Skin epidermis (tissue), 12 donors: ENCODE measurements around the gene GPR183.

Experiments used
- H3K27ac ChIP-seq, 21 experiments: fragments of 200-600 bp; sonication (generic) in 11 of 21; one replicate each; pipeline ENCODE4 v1.5.0; 2020; ENCODE audit warnings: mild to moderate bottlenecking in 3 of 21, inconsistent platforms in 2 of 21, moderate library complexity in 2 of 21
- H3K4me3 ChIP-seq, 7 experiments: fragments of 200-600 bp; sonication (generic) in 2 of 7; one replicate each; pipeline ENCODE4 v1.5.0; 2020; ENCODE audit warnings: inconsistent platforms in 2 of 7, mild to moderate bottlenecking in 2 of 7, moderate library complexity in 1 of 7

Gene GPR183

DNA sequence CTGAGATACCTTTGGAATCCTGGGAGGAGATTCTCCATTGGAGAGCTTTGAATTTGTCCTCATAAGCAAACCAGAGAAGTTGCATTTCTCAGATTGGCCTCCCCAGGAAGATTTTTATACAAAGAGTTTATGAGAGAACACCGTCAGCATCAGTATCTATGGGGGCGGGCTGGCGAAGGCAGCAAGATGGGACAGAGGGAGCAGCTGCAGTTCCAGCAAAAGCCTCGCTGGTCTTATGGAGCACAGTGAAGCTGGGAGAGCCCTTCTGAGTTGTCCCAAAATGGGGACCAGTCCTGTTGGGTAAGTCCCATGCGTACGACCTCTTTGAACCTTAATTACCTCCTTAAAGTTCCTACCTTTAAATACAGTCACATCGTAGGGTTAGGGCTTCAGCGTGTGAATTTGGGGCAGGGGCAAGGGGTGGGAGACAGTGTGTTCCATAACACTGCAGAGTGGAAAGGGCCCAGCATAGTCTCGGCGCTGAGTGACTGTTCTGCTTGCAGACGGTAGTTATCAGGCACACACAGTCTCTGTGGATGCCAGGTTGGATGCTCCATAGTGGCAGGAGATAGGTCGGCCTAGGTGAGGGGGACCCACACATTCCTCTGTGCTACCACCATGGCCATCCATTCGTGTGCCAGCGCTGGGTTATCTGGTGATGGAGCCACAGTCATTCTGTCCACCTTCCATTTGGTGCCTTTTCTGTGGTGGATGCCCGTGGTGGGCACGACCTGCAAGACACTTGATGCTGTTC is 34.9 kb upstream of the GPR183 start:
- H3K27ac ChIP-seq = peak overlapping the region in 1 of 21 experiments; percentile 37
- H3K4me3 ChIP-seq = no peak overlapping the region

DNA sequence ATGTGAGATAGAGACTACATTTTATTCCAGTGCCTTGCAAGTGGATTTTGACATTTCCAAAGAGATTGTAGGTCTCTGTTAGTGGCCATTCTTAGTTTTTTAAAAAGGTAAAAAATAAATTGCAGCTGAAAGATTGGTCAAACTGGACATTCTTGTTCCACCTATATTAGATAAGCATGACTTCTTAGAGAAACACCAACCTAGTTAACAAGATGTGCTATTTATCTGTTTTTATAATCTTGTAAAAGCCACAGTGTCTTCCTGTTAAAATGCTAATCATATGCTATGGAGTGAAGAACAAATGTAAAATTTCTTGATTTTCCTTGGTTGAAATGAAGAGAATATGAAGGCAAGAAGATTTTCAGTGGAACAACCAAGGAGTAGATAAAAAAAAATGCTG is 33.4 kb upstream of the GPR183 start:
- no peak overlapping the region for H3K4me3 ChIP-seq

DNA sequence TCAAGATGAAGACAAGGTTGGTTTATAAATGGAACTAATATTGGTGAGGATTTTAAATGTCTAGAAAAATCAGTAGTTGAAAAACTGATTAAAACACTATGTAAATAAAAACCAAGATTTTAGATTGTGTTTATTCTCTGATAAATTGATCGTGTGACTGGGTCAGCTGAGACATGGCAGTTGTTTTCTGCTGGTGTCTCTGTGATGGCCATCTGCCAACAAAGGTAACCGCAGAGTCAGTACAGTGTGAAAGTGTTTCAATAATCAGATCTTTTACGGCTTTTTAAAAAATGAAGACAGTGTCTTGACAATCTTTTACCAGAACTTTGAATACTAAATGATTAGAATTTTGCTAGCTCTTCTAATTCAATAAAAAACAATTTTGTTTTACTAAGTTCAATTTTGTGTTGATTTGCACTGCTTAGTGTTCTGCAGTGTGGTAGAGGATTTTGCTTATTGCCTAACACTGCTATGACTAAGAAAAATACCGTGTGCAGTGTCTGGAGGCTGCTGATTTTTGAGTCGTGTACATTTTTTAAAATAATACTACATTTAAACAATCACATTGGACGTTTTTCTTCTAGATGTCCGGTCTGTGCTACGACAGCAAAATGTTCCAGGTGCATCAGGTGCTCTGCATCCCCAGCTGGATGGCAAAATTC is 32.7 kb upstream of the GPR183 start:
- H3K4me3 ChIP-seq = no peak overlapping the region
- H3K27ac ChIP-seq = peak overlapping the region in 5 of 21 experiments; percentile 31 to 79 (median 34)

More for the DNA sequence above, 33.4 kb upstream of the GPR183 start:
- H3K27ac ChIP-seq = peak overlapping the region in 4 of 21 experiments; percentile 31 to 79 (median 33)

DNA sequence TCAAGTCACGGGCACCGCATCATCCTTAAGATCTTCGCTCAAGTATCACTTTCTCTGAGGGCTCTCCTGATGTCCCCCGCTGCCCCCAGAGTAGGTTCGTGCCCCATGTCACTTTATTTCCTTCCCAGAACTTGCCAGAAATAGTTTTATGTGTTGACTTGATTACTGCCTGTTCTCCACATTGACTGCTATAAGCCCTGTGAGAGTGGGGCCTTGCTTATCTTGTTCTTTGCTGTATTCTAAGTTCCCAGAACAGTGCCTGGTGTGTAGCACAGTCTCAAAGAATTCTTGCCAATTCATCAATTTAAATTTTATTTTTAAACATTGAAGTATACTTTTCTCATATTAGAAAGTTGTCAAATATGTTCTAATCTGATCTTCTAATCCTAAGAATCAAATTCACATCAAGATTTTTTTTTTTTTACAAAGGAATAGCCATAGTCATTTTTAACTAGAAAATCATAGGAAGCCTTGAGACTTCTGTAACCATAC is 32.1 kb upstream of the GPR183 start:
- Histone ChIP-seq H3K27ac (peak overlapping the region in 2 of 21 experiments; percentile 40 to 79), H3K4me3 (no peak overlapping the region)

DNA sequence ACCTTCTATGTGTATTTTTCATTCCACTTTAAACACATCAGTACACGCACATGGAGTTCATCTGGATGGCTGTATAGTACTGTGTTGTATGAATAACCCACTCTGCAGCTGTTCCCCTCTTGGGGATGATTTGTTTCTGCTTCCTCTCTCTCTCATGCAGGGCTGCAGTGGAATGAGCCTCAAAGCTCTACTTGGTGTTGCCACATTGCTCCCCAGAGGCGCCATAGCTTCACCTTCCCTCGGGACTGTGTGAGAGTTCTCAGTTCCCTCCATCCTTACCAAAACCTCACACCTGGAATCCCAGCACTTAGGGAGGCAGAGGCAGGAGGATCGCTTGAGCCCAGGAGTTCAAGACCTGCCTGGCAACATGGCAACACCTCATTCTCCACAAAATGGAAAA is 28.4 kb upstream of the GPR183 start:
- no peak overlapping the region for H3K4me3 ChIP-seq
- H3K27ac ChIP-seq = peak overlapping the region in 1 of 21 experiments; percentile 38

DNA sequence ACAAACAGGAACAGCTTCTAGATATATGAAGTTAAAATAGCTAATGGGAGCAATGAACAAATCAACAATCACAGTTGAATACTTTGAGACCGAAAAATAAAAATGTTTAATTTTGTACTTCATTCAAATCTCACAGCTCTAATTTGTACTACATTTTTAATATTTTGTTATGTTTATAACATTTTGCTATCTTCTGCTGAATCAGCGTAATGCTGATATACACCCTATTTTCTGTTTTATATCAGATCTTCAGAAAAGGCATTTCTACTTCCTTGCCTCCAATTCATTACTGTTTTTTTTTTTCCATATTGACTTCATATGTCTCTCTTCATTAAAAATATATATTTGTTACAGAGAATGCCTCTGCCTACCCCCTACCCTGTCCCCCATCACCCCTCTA is 27.9 kb upstream of the GPR183 start:
- Histone ChIP-seq H3K27ac (no peak overlapping the region), H3K4me3 (no peak overlapping the region)

DNA sequence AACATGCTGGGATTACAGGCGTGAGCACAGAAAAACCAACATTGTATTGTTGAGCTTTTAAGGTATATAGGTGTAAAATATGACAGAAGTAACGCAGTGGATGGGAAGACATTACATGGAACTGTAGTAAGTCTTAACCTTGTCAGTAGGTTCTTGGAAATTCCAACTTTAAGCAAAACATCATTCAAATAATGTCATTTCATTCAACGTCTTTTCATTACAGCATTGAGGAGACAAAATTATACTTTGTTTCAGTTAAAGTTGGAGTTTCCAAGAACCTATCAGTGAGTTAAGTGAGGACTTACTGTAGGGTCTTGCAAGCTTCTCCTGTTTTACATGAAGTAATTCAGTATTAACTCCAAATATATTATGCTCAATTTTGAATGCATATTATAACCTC is 27.0 kb upstream of the GPR183 start:
- Histone ChIP-seq H3K27ac (no peak overlapping the region), H3K4me3 (no peak overlapping the region)

DNA sequence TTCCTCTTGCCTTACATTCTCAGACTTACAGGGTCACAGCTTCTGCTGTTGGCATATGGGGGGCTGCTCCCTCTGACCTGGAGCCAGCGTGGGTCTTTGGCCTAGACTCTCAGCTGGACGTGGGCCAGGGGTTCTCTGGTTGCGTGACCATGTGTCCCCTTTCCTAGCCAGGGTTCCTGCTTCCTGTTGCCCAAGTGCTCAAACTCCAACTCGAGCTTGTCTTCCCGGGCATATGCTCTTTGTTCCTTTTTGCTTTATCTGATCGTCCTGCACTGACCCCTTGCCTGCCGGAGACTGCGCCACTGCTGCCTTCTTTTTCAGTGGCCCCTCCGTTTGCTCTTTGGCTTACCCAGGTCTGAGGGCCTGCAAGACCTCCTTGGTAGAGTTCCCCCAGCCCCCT is 25.3 kb upstream of the GPR183 start:
- Histone ChIP-seq H3K27ac (no peak overlapping the region), H3K4me3 (no peak overlapping the region)

DNA sequence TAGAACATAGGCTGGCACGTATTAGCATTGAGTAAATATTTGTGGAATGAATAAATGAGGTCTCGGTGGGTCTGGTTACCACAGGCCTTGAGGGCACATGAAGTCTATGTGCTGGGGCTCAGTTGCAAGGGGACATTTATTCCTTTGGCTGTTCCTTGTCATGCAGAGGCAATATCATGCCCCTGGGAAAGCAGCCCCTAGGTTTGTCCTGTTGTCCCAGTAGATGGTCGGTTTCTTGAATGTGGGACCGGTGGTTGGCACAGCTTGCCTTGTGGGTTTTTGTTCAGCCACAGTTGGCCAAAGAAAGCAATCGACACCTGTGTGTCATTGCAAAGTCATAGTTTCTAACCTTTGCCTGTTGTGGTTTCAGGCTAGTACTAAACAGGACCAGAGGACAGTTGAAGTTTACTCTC is 24.7 kb upstream of the GPR183 start:
- H3K4me3 ChIP-seq = no peak overlapping the region
- H3K27ac ChIP-seq = peak overlapping the region in 1 of 21 experiments; percentile 14

DNA sequence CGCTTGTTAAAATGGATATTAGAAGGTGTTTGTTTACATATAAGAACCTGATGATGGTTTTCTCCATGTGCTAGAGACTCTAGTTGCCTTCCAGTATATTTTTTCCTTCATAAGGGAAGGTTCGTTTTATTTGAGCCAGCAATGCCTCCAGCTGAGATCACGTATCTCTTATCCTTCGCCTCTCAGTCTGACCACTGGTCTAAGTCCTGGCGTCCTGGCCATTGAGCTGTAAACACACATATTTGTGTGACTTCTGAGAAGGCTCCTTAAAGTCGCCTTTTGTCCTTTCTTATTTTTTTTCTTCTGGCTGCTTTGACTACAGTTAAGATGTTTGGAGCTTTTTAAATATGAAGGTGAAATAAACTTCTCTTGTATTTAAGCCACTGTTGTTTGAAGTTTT is 23.7 kb upstream of the GPR183 start:
- H3K4me3 ChIP-seq = no peak overlapping the region
- H3K27ac ChIP-seq = no peak overlapping the region

DNA sequence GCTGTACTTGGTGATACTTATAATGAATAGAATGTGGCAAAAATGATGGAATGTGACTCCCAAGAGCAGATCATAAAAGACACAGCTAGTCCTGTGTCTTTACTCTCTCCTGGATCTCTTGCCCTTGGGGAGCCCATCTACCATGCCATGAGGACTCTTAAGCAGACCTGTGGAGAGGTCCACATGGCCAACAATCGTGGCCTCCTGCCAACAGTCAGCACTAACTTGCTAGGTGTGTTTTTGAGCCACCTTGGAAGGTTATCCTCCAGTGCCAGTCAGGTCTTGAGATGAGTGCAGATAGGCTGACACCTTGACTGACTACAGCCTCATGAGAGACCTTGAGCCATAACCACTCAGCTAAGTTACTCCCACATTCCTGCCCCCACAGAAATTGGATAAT is 22.3 kb upstream of the GPR183 start:
- no peak overlapping the region for H3K27ac ChIP-seq
- no peak overlapping the region for H3K4me3 ChIP-seq

DNA sequence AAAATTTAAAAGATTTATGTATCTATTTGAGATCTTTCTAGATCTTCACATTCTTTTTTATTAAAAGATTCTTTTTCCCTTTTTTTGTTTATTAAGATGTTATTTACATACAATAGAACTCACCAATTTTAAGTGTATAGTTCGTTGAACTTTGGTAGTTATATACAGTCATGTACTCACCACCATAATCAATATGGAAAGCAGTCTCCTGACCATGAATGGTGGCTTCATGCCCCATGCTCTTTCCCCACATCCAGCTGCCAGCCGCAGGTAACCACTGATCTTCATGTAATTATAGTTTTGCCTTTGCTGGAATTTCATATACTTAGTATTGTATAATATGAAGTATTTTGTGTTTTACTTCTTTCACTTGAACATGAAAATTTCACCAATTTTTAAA is 20.6 kb upstream of the GPR183 start:
- Histone ChIP-seq H3K4me3 (no peak overlapping the region), H3K27ac (no peak overlapping the region)

DNA sequence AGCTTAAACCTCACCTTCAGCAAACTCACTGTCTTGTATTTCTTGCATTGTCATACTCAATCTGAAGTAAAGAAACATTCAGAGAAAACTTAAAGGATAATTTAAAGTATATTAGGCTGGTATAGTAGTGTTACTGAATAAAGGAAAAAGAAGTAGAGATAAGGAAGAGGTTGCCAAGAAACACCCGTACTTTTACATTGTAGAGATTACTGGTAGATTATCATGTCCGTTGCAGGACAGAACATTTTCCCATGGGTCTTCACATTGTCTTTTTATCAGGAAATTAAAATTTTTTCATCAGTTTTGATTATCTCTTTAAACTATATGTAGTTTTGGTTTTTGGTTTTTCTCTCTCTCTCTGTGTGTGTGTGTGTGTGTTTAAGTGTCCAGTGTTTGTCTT is 19.9 kb upstream of the GPR183 start:
- H3K4me3 ChIP-seq = no peak overlapping the region
- H3K27ac ChIP-seq = no peak overlapping the region

DNA sequence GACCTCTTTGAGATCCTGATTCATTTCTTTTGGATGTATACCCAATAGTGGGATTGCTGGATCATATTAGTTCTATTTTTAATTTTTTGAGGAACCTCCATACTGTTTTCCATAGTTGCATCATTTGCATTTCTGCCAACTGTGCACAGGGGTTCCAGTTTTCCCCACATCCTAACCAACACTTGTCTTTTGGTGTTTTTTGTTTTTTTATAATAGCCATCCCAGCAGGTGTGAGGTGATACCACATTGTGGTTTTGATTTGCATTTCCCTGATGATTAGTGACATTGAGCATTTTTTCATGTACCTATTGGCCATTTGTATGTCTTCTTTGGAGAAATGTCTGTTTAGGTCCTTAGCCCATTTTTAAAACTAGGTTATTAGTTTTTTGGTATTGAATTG is 18.8 kb upstream of the GPR183 start:
- Histone ChIP-seq H3K4me3 (no peak overlapping the region), H3K27ac (no peak overlapping the region)

DNA sequence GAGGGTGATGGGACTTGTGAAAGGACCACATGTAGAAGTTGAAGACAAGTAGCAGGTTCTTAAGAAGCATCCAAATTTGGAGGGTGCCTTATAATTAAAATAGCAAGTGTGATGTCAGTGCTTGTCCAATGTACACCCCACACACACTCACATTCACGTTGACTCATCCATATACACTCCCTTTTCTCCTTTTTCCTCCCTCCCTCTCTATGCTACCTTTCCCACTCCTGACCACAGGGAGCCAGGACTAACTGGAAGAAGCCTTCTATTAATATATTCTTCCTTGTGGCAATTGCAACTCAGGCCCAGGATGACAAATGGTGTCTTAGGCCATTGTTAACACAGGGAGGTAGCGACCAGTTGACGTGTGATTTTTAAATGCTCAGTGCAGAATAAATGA is 16.3 kb upstream of the GPR183 start:
- Histone ChIP-seq H3K4me3 (no peak overlapping the region), H3K27ac (peak overlapping the region in 12 of 21 experiments; percentile 29 to 85 (median 71))

DNA sequence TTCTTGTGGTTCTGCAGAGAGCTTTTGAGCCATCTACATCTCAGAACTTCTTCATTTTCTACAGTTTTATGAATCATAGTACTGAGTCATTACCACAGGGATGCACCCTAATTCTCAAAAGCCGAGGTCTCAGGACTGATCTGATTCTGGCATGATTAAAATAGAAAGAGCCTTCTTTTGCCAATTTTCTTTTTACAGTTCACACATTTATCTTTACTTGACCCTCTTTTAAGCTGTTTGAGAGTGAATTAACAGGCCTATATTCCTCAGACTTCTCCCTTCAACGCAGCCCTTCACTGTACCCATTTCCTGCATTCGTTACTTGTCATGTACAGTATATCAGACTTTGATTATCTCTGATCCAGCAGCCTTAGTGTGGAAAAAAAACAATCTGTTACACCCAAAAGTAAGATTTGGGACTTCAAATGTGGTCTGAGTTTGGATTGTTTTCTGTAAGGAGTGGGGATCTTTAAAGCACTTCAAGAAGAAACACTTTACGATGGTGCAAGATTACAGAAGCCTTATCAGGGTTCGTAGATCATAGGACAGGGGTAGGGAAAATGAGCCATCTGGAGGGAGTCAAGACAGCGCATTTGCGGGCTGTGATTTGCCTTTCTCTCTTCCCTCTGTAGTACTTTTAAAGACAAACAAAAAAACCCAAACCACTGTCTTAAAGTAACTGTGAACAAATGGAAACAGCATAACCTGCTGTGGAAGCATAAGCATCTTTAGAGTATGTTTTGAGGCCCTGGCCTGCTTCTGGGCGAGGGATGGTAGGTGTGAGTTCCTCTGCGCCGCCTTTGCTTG is 15.3 kb upstream of the GPR183 start:
- no peak overlapping the region for H3K4me3 ChIP-seq
- peak overlapping the region in 19 of 21 experiments; percentile 14 to 85 (median 69) for H3K27ac ChIP-seq

DNA sequence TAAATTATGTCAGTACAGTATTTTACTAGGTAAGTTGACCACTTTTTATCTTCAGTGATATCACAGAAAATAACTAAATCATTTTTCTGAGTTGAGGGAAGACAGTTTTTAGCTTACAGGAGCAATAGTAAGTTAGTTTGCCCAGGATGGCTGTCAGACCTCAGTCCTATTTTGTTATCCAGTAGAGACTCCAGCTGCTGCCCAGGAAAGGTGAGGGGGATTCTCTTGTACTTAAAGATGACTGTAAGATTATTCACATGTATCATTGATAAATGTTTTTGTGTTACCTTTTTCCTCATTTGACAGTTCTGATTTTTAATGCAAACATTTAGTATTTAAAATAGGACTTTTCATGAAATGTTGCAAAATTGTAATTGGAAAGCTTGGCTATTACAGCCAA is 14.5 kb upstream of the GPR183 start:
- peak overlapping the region in 17 of 21 experiments; percentile 1 to 85 (median 69) for H3K27ac ChIP-seq

DNA sequence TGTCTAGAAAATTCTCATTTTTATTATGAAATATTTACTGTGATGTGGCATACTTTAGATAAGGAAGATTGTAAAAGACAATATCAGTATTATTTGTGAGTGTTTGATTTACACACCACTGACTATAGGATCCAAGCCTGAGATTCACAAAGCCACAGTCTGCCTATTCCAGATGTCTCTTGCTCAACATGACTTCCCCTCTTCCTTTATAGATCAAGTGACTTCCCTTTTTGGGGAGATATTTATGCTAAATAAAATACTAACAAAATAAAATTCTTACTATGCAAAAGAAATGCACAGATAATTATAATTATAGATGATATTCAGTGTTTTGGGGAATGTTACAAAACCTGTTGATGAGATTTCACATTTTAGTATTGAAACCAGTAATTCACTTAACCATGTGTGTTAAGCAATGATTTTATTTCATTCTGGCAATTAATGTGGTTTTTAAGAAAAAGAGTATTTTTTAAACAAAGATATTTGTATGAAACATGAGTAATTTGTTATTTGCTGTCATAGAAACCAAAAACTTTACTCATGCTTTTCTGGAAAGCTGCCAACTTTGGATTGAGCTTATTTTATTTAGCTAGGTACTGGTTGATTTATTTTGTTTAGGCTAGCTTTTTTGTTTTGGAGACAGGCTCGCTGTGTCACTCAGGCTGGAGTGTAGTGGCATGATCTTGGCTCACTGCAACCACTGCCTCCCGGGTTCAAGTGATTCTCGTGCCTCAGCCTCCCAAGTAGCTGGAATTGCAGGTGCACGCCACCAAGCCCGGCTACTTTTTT is 13.7 kb upstream of the GPR183 start:
- H3K4me3 ChIP-seq = no peak overlapping the region
- H3K27ac ChIP-seq = peak overlapping the region in 17 of 21 experiments; percentile 1 to 85 (median 69)

More for the DNA sequence above, 14.5 kb upstream of the GPR183 start:
- no peak overlapping the region for H3K4me3 ChIP-seq

DNA sequence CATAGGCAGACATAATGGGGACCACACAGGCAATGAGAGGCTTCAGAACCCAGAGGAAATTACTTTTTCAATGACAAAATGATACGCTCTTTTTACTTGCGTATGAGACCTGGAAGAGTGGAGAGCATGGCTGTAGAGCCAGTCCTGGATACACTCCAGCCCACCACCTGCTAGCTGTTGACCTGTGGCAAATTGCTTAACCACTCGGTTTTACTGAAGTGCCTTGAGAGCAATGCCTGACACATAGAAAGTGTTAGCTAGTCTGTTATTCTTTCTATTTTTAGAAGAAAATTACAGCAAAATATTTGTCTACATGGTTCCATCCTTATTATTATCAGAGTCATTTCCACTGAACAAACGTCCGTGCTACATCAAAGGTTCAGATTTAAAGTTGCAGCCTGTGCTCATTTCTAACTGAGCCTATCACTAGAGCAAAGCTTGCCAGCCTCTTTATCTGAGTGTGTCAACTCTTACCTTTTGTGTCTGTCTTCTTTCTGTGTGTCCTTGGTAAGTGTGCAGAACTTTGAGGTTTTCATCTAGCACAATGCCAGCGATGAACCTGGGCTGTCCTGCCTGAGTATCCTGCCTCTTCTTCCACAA is 9.6 kb upstream of the GPR183 start:
- peak overlapping the region in 1 of 21 experiments; percentile 26 for H3K27ac ChIP-seq
- H3K4me3 ChIP-seq = no peak overlapping the region
